GM18505 (cell line): Measurements from ENCODE around the gene C1QTNF1.

Source experiments
- ATAC-seq: cut with Tn5 transposase; IDR thresholded peaks from one replicate; pipeline ENCODE4 v1.9.1; 2021; ENCODE audit not compliant: unreplicated experiment
- POLR2A ChIP-seq: IDR thresholded peaks from 4 replicates; pipeline ENCODE4 v1.6.1; 2011; ENCODE audit warnings: borderline replicate concordance; ENCODE audit not compliant: insufficient read depth, insufficient read length; ENCODE audit errors: extremely low read depth

C1QTNF1 gene

GRCh38 chr17:79046916-79047280 is 22.9 kb downstream of the C1QTNF1 start:
- TF ChIP-seq POLR2A, result no peak
- ATAC-seq, result no peak

GRCh38 chr17:79047291-79047920 is 23.4 kb downstream of the C1QTNF1 start:
- no peak for TF ChIP-seq POLR2A

GRCh38 chr17:79047923-79048825 is 24.2 kb downstream of the C1QTNF1 start:
- no peak for ATAC-seq
- TF ChIP-seq POLR2A, result no peak

More at GRCh38 chr17:79047291-79047920, 23.4 kb downstream of the C1QTNF1 start:
- ATAC-seq, result no peak

GRCh38 chr17:79048826-79049755 is 25.1 kb downstream of the C1QTNF1 start:
- no peak for TF ChIP-seq POLR2A
- ATAC-seq, result no peak

- no peak for TF ChIP-seq POLR2A
- no peak for ATAC-seq
These were observed 25.9 kb downstream of the C1QTNF1 start for GRCh38 chr17:79049821-79050220.

GRCh38 chr17:79050551-79050950 is 26.6 kb downstream of the C1QTNF1 start:
- TF ChIP-seq POLR2A, result no peak
- ATAC-seq, result no peak

- no peak for TF ChIP-seq POLR2A
- no peak for ATAC-seq
These were observed 27.3 kb downstream of the C1QTNF1 start for GRCh38 chr17:79051306-79051705.

GRCh38 chr17:79052131-79052530 is 28.2 kb downstream of the C1QTNF1 start:
- ATAC-seq, result no peak
- no peak for TF ChIP-seq POLR2A

- TF ChIP-seq POLR2A, result no peak
- no peak for ATAC-seq
These were observed 29.4 kb downstream of the C1QTNF1 start for GRCh38 chr17:79053251-79053925.

- no peak for TF ChIP-seq POLR2A
- ATAC-seq, result no peak
These were observed 30.4 kb downstream of the C1QTNF1 start for GRCh38 chr17:79054200-79054960.

- no peak for ATAC-seq
These were observed 31.2 kb downstream of the C1QTNF1 start for GRCh38 chr17:79055197-79055596.

GRCh38 chr17:79057737-79058385 is 33.9 kb downstream of the C1QTNF1 start:
- no peak for ATAC-seq

More at GRCh38 chr17:79055197-79055596, 31.2 kb downstream of the C1QTNF1 start:
- TF ChIP-seq POLR2A, result no peak

GRCh38 chr17:79062691-79063090 is 38.7 kb downstream of the C1QTNF1 start:
- ATAC-seq, result no peak
- TF ChIP-seq POLR2A, result no peak

More at GRCh38 chr17:79057737-79058385, 33.9 kb downstream of the C1QTNF1 start:
- no peak for TF ChIP-seq POLR2A
